Left lung (tissue), 10 donors: ENCODE results near the gene MMAB. TPM values are rescaled to one million over a fixed set of nuclear protein-coding genes. Genes with fewer than 3 reads are reported as not detected.
A peak's percentile ranks its signal among the peaks of the same experiment; 100 is the strongest.

ENCODE experiments used
- ATAC-seq: fragments of 200-7000 bp; cut with Tn5 transposase; one replicate; pipeline ENCODE4 v1.9.1; 2020; ENCODE audit warnings: moderate library complexity
- DNase-seq, 4 donors: peaks; one replicate each; pipeline ENCODE4 v3.0.0-alpha.2; 2013 to 2020
- H3K27ac ChIP-seq, 2 donors: fragments of 200-600 bp; sonication (generic) in 1 of 2; one replicate each; pipeline versions ENCODE4 v1.5.0 to v1.8.0; 2020 to 2021
- H3K27me3 ChIP-seq, 2 donors: fragments of 200-600 bp; sonication (generic) in 1 of 2; one replicate each; pipeline versions ENCODE4 v1.5.0 to v1.8.0; 2020 to 2021
- H3K36me3 ChIP-seq, 2 donors: fragments of 200-600 bp; sonication (generic) in 1 of 2; one replicate each; pipeline versions ENCODE4 v1.5.0 to v1.8.0; 2020 to 2021
- H3K4me1 ChIP-seq, 2 donors: fragments of 200-600 bp; one replicate each; pipeline ENCODE4 v1.8.0; 2021
- H3K4me3 ChIP-seq, 2 donors: fragments of 200-600 bp; sonication (generic) in 1 of 2; one replicate each; pipeline versions ENCODE4 v1.5.0 to v1.8.0; 2020 to 2021; ENCODE audit warnings: mild to moderate bottlenecking in 1 of 2
- H3K9me3 ChIP-seq, 2 donors: fragments of 200-600 bp; sonication (generic) in 1 of 2; one replicate each; pipeline versions ENCODE4 v1.5.0 to v1.8.0; 2020 to 2021
- CTCF ChIP-seq, 2 donors: fragments of 200-600 bp; sonication (generic) in 1 of 2; IDR thresholded peaks; one replicate each; pipeline versions ENCODE4 v1.5.0 to v1.8.0; 2021; ENCODE audit warnings: antibody characterized with exemption in 2 of 2
- intact Hi-C, 2 donors: fragments of 100-400 bp; cut with DNase I; formaldehyde crosslinking; loops; one replicate each; pipeline versions ENCODE4 v1.11.2 to v1.14.2; 2022
- polyA plus RNA-seq, 6 donors: library from polyadenylated mRNA; unstranded; fragments of 120-200 nt; gene quantifications; one replicate each; pipeline ENCODE4 v1.2.1, GENCODE V29; 2013; ENCODE audit not compliant: insufficient read length in 6 of 6
- total RNA-seq, 2 donors: library from RNA; stranded (reverse); fragmentation: NEBNext Ultra II Directional; extraction: Animal tissue kit (Norgen Biotek cat#: 25700); gene quantifications; one replicate each; pipeline ENCODE4 v1.2.1, GENCODE V29; 2021
- donor health status: DM: no; HTN: yes; CAD: no.
- donor health status: DM: no; HTN: no; CAD: no.

The MMAB gene
- total and polyA plus RNA-seq, 8 donors = 24.9 to 76.1 (median 32.3) TPM

GRCh38 chr12:109581856-109582255 lies 8.6 kb upstream of the MMAB start:
- H3K36me3 ChIP-seq = peaks cover 0 to 82% of the 10 kb centered on the region in 2 donors
- no peaks in the 10 kb centered on the region for H3K9me3 ChIP-seq
- peaks cover 0 to 11% of the 10 kb centered on the region in 2 donors for H3K4me1 ChIP-seq
- no peaks in the 10 kb centered on the region for H3K27me3 ChIP-seq
- peak in 1 of 4 donors; percentile 58 for DNase-seq
- TF ChIP-seq CTCF (IDR thresholded peaks at IDR 0.05) = no peak
- no peak overlapping the region for H3K4me3 ChIP-seq
- intact Hi-C loops = no loop called here
- H3K27ac ChIP-seq = peak overlapping the region; percentile 18 to 48
- peak; percentile 80 for ATAC-seq

GRCh38 chr12:109581334-109581691 lies 8.0 kb upstream of the MMAB start:
- TF ChIP-seq CTCF (IDR thresholded peaks at IDR 0.05) = no peak
- peak in 1 of 4 donors; percentile 50 for DNase-seq
- Histone ChIP-seq H3K4me1 (peaks cover 0 to 11% of the 10 kb centered on the region in 2 donors), H3K36me3 (peaks cover 0 to 82% of the 10 kb centered on the region in 2 donors), H3K27ac (no peak overlapping the region), H3K4me3 (no peak overlapping the region), H3K27me3 (no peaks in the 10 kb centered on the region), H3K9me3 (no peaks in the 10 kb centered on the region)
- no peak for ATAC-seq
- intact Hi-C loops = no loop called here

- Histone ChIP-seq H3K27ac (no peak overlapping the region), H3K36me3 (peaks cover 0 to 82% of the 10 kb centered on the region in 2 donors)
- DNase-seq = peak in 1 of 4 donors; percentile 54
Observed at GRCh38 chr12:109580684-109581333, 7.5 kb upstream of the MMAB start.

GRCh38 chr12:109580272-109580671 lies 7.0 kb upstream of the MMAB start:
- H3K4me3 ChIP-seq = no peak overlapping the region
- no peaks in the 10 kb centered on the region for H3K27me3 ChIP-seq
- ATAC-seq (no peak), DNase-seq (no peak)
- H3K27ac ChIP-seq = no peak overlapping the region
- no peaks in the 10 kb centered on the region for H3K9me3 ChIP-seq
- intact Hi-C loops = no loop called here
- H3K4me1 ChIP-seq = peaks cover 0 to 11% of the 10 kb centered on the region in 2 donors
- no peak for TF ChIP-seq CTCF (IDR thresholded peaks at IDR 0.05)
- peaks cover 0 to 78% of the 10 kb centered on the region in 2 donors for H3K36me3 ChIP-seq

More at GRCh38 chr12:109580684-109581333, 7.5 kb upstream of the MMAB start:
- H3K27me3 ChIP-seq = no peaks in the 10 kb centered on the region
- no peaks in the 10 kb centered on the region for H3K9me3 ChIP-seq
- intact Hi-C loops = no loop called here
- ATAC-seq = no peak
- no peak for TF ChIP-seq CTCF (IDR thresholded peaks at IDR 0.05)
- H3K4me3 ChIP-seq = no peak overlapping the region
- H3K4me1 ChIP-seq = peaks cover 0 to 11% of the 10 kb centered on the region in 2 donors

GRCh38 chr12:109579639-109580038 lies 6.3 kb upstream of the MMAB start:
- no peaks in the 10 kb centered on the region for H3K27me3 ChIP-seq
- H3K9me3 ChIP-seq = no peaks in the 10 kb centered on the region
- H3K4me1 ChIP-seq = peaks cover 0 to 13% of the 10 kb centered on the region in 2 donors
- peaks cover 0 to 71% of the 10 kb centered on the region in 2 donors for H3K36me3 ChIP-seq
- no peak for DNase-seq
- H3K27ac ChIP-seq = no peak overlapping the region
- ATAC-seq = no peak
- TF ChIP-seq CTCF (IDR thresholded peaks at IDR 0.05) = no peak
- no peak overlapping the region for H3K4me3 ChIP-seq
- intact Hi-C loops = no loop called here
